UCSD-AML1 (cell line): ENCODE measurements around the gene FUT3.
"Not testable (repeated sequence)": the region's sequence is repeated elsewhere in the genome, so short reads cannot be mapped to it uniquely, and the experiment has no call there.

Experiments
- DNase-seq: peaks from one replicate; lab custom pipeline; 2025; ENCODE audit not compliant: unreplicated experiment; lab: John Stamatoyannopoulos, UW

The FUT3 gene

GRCh38 chr19:5850189-5850588, 1.1 kb downstream of the FUT3 start:
- DNase-seq, result no peak

- not testable (repeated sequence) for DNase-seq
Measured at GRCh38 chr19:5848621-5849020, 2.6 kb downstream of the FUT3 start.

GRCh38 chr19:5847846-5848245, 3.4 kb downstream of the FUT3 start:
- DNase-seq, result not testable (repeated sequence)

- DNase-seq, result no peak
Measured at GRCh38 chr19:5844456-5845433, 6.5 kb downstream of the FUT3 start.

- no peak for DNase-seq
Measured at GRCh38 chr19:5843295-5843927, 7.8 kb downstream of the FUT3 start.

GRCh38 chr19:5841735-5842111, 9.5 kb downstream of the FUT3 start:
- DNase-seq, result not testable (repeated sequence)

GRCh38 chr19:5839065-5840017, 11.9 kb downstream of the FUT3 start, which contains the start of gene FUT6:
Gene FUT6, minus strand, starts transcription at chr19:5839702. Its CDS starts 7,135 bp downstream, at chr19:5832567.
- DNase-seq, result peak; percentile 45

- DNase-seq, result no peak
Measured at GRCh38 chr19:5838353-5839064, 12.7 kb downstream of the FUT3 start.

- DNase-seq, result no peak
Measured at GRCh38 chr19:5837761-5838352, 13.4 kb downstream of the FUT3 start.

GRCh38 chr19:5832527-5833216, 18.6 kb downstream of the FUT3 start:
- DNase-seq, result no peak

- DNase-seq, result no peak
Measured at GRCh38 chr19:5832061-5832460, 19.2 kb downstream of the FUT3 start.

GRCh38 chr19:5831159-5831558, 20.1 kb downstream of the FUT3 start:
- no peak for DNase-seq

GRCh38 chr19:5829567-5830310, 21.5 kb downstream of the FUT3 start:
- DNase-seq, result no peak

- DNase-seq, result no peak
Measured at GRCh38 chr19:5828661-5829566, 22.3 kb downstream of the FUT3 start.

- DNase-seq, result peak; percentile 97
Measured at GRCh38 chr19:5827891-5828660, 23.2 kb downstream of the FUT3 start.

- DNase-seq, result no peak
Measured at GRCh38 chr19:5827342-5827890, 23.8 kb downstream of the FUT3 start.
